ENCODE data around the gene PDHA2. TPM values are rescaled to one million over a fixed set of nuclear protein-coding genes. Genes with fewer than 3 reads are reported as not detected.

Gene PDHA2
- total RNA-seq, 2 donors from 2014 or later = not detected

DNA sequence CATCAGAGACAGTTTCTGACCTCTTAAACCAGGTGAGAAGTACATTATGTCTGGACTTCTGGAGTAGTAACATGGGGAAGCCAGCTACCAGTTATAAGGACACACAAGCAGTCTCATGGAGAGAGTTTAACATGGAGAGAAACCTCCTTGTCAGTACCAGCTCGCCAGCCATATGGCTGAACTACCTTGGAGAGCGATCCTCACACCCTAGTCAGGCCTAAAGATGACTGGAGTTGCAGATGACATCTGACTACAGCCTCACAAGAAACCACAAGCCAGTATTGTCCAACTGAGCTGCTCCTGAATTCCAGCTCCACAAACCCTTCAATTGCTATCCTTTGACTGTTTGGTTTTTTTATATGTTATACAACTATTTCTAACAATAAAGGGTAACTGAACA, 49.8 kb downstream of the PDHA2 start:
- Histone ChIP-seq H3K27ac (no peak overlapping the region), H3K36me3 (no peaks in the 10 kb centered on the region), H3K4me3 (no peak overlapping the region), H3K27me3 (no peaks in the 10 kb centered on the region), H3K4me1 (no peaks in the 10 kb centered on the region), H3K9me3 (peaks cover 0 to 4% of the 10 kb centered on the region in 2 donors)
- no peak for DNase-seq (ENCODE audit: low spot score)
- TF ChIP-seq, protein P1, sequence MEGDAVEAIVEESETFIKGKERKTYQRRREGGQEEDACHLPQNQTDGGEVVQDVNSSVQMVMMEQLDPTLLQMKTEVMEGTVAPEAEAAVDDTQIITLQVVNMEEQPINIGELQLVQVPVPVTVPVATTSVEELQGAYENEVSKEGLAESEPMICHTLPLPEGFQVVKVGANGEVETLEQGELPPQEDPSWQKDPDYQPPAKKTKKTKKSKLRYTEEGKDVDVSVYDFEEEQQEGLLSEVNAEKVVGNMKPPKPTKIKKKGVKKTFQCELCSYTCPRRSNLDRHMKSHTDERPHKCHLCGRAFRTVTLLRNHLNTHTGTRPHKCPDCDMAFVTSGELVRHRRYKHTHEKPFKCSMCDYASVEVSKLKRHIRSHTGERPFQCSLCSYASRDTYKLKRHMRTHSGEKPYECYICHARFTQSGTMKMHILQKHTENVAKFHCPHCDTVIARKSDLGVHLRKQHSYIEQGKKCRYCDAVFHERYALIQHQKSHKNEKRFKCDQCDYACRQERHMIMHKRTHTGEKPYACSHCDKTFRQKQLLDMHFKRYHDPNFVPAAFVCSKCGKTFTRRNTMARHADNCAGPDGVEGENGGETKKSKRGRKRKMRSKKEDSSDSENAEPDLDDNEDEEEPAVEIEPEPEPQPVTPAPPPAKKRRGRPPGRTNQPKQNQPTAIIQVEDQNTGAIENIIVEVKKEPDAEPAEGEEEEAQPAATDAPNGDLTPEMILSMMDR (IDR thresholded peaks at IDR 0.05) = no peak
